AG04450 (cell line): ENCODE data around the gene ZNF777. TPM values are rescaled to one million over a fixed set of nuclear protein-coding genes. Genes with fewer than 3 reads are reported as not detected.

Experiments used
- CTCF ChIA-PET: fragments of 300-600, 350-600 bp; formaldehyde crosslinking; extraction: SDS; loops from one replicate; lab custom pipeline; 2022; ENCODE audit warnings: antibody characterized with exemption, inconsistent platforms; lab: Charles Lee
- POLR2A ChIA-PET: fragments of 350-600 bp; formaldehyde crosslinking; extraction: SDS; loops from one replicate; lab custom pipeline; 2021; ENCODE audit warnings: antibody characterized with exemption, inconsistent platforms; lab: Yijun Ruan, JAX
- DNase-seq: peaks from one replicate; pipeline ENCODE4 v3.0.0-alpha.2; 2011; ENCODE audit warnings: low read depth, low spot score
- H3K27ac ChIP-seq: one replicate; pipeline ENCODE4 v1.5.1; 2012; ENCODE audit warnings: low read depth, low read length, control low read depth
- H3K27me3 ChIP-seq: one replicate; pipeline ENCODE4 v1.6.0; 2012; ENCODE audit warnings: low read length; ENCODE audit not compliant: control insufficient read depth, insufficient read depth
- H3K4me3 ChIP-seq: 2 replicates; pipeline ENCODE4 v1.5.1; 2011; ENCODE audit warnings: mild to moderate bottlenecking, low read depth, low read length, control low read depth
- H3K9me3 ChIP-seq: 2 replicates; pipeline ENCODE4 v1.5.1; 2012; ENCODE audit warnings: low read length; ENCODE audit not compliant: control insufficient read depth, insufficient read depth
- CTCF ChIP-seq: IDR thresholded peaks from 2 replicates; pipeline ENCODE4 v1.5.1; 2011; ENCODE audit warnings: low read depth, low read length, control low read depth, inconsistent platforms
- polyA plus RNA-seq: library from polyadenylated mRNA; depleted of rRNA; stranded (reverse); fragments of >200 nt; gene quantifications from 2 replicates; pipeline ENCODE4 v1.2.3, GENCODE V29; 2011

ZNF777 gene
- polyA plus RNA-seq, 1 experiment = 3.4 TPM

GRCh38 chr7:149500910-149501309 is 40.0 kb upstream of the ZNF777 start:
- H3K4me3 ChIP-seq = no peak overlapping the region
- POLR2A ChIA-PET = no interaction called here
- CTCF ChIA-PET = interaction anchor here (1.3 kb wide), 1 partner anchor 191 kb away, joined by 6 read pairs; no protein-coding TSS in a partner anchor
- H3K27me3 ChIP-seq = peaks cover 15% of the 10 kb centered on the region
- TF ChIP-seq CTCF = no peak
- no peak overlapping the region for H3K27ac ChIP-seq
- no peak for DNase-seq
- peaks cover 2% of the 10 kb centered on the region; the same call in 1 of the 2 replicates for H3K9me3 ChIP-seq

GRCh38 chr7:149500201-149500600 is 39.3 kb upstream of the ZNF777 start:
- peaks cover 2% of the 10 kb centered on the region; the same call in 1 of the 2 replicates for H3K9me3 ChIP-seq
- no peak overlapping the region for H3K4me3 ChIP-seq
- CTCF ChIA-PET = interaction anchor here (1.3 kb wide), 1 partner anchor 190 kb away, joined by 6 read pairs; no protein-coding TSS in a partner anchor
- POLR2A ChIA-PET = no interaction called here
- no peak for DNase-seq
- no peak overlapping the region for H3K27ac ChIP-seq
- no peak for TF ChIP-seq CTCF
- H3K27me3 ChIP-seq = peaks cover 15% of the 10 kb centered on the region

GRCh38 chr7:149498811-149499210 is 37.9 kb upstream of the ZNF777 start:
- Histone ChIP-seq H3K4me3 (no peak overlapping the region), H3K27ac (no peak overlapping the region), H3K27me3 (peaks cover 15% of the 10 kb centered on the region), H3K9me3 (peaks cover 2% of the 10 kb centered on the region; the same call in 1 of the 2 replicates)
- ChIA-PET POLR2A (no interaction called here), CTCF (no interaction called here)
- TF ChIP-seq CTCF = no peak
- DNase-seq = no peak

- Histone ChIP-seq H3K27me3 (peaks cover 15% of the 10 kb centered on the region), H3K27ac (peak within 1 kb of the TSS; percentile 88), H3K4me3 (peak within 1 kb of the TSS; percentile 83), H3K9me3 (peaks cover 2% of the 10 kb centered on the region; the same call in 1 of the 2 replicates)
- TF ChIP-seq CTCF = peak; percentile 56
- CTCF ChIA-PET = no interaction called here
- DNase-seq = peak; percentile 33
- POLR2A ChIA-PET = no interaction called here
These were observed 36.8 kb upstream of the ZNF777 start, which contains the start of gene ZNF746 for GRCh38 chr7:149497467-149498261. TSS of gene ZNF746 (minus strand) at chr7:149497809. CDS start at chr7:149497536, 273 bp downstream.
